Breast epithelium (tissue), 4 donors: Measurements from ENCODE around the gene CADPS2. TPM values are rescaled to one million over a fixed set of nuclear protein-coding genes. Genes with fewer than 3 reads are reported as not detected.

ENCODE experiments used
- DNase-seq, 2 donors: peaks; one replicate each; pipeline ENCODE4 v3.0.0-alpha.2; 2019; ENCODE audit warnings: low spot score in 2 of 2
- H3K27ac ChIP-seq, 2 donors: fragments of 200-600 bp; sonication (generic) in 1 of 2; one replicate each; pipeline ENCODE4 v1.5.1; 2016 to 2019; ENCODE audit warnings: mild to moderate bottlenecking in 1 of 2
- H3K27me3 ChIP-seq, 2 donors: fragments of 200-600 bp; sonication (generic) in 1 of 2; one replicate each; pipeline versions ENCODE4 v1.5.1 to v1.6.0; 2017 to 2019; ENCODE audit warnings: control low read depth in 1 of 2, mild to moderate bottlenecking in 1 of 2
- H3K36me3 ChIP-seq: fragments of 200-600 bp; one replicate; pipeline ENCODE4 v1.5.1; 2019
- H3K4me1 ChIP-seq, 2 donors: fragments of 200-600 bp; sonication (generic); one replicate each; pipeline ENCODE4 v1.5.1; 2016 to 2019; ENCODE audit warnings: control low read depth in 1 of 2
- H3K4me3 ChIP-seq, 3 donors: fragments of 200-600 bp; sonication (generic); 1 replicate in 2 of 3; 2 replicates in 1 of 3; pipeline ENCODE4 v1.5.1; 2016 to 2019; ENCODE audit warnings: mild to moderate bottlenecking in 3 of 3, moderate library complexity in 2 of 3
- H3K9me3 ChIP-seq, 2 donors: fragments of 200-600 bp; sonication (generic) in 1 of 2; one replicate each; pipeline ENCODE4 v1.5.1; 2016 to 2019; ENCODE audit warnings: control low read depth in 1 of 2
- CTCF ChIP-seq, 3 donors: fragments of 450-650 bp; IDR thresholded peaks; one replicate each; pipeline ENCODE4 v1.5.1; 2016 to 2017; ENCODE audit warnings: antibody characterized with exemption in 3 of 3, mild to moderate bottlenecking in 3 of 3, moderate library complexity in 3 of 3
- POLR2A ChIP-seq: fragments of 450-650 bp; IDR thresholded peaks from one replicate; pipeline ENCODE4 v1.6.1; 2016; ENCODE audit warnings: antibody characterized with exemption, mild to moderate bottlenecking, moderate library complexity
- POLR2AphosphoS5 ChIP-seq, 3 donors: sonication (generic); formaldehyde crosslinking; IDR thresholded peaks; one replicate each; pipeline ENCODE4 v1.6.1; 2017; ENCODE audit warnings: antibody characterized with exemption in 3 of 3
- intact Hi-C: fragments of 100-400 bp; cut with DNase I; formaldehyde crosslinking; loops from one replicate; pipeline ENCODE4 v1.15.1; 2023; ENCODE audit warnings: low total_unique reads
- total RNA-seq, 3 donors: library from RNA; depleted of rRNA; stranded (reverse); fragments of >200 nt; gene quantifications; one replicate each; pipeline ENCODE4 v1.1.0, GENCODE V29; 2016

CADPS2 gene
- total RNA-seq, 3 donors from 2014 or later = 12.3 to 67.5 (median 66.5) TPM

GRCh38 chr7:122300956-122301833, 585.1 kb downstream of the CADPS2 start:
- no peak overlapping the region for H3K4me3 ChIP-seq
- peaks cover 12 to 88% of the 10 kb centered on the region in 2 donors for H3K27me3 ChIP-seq
- DNase-seq = no peak
- TF ChIP-seq POLR2AphosphoS5 (IDR thresholded peaks at IDR 0.05) = no peak
- no peak for TF ChIP-seq CTCF (IDR thresholded peaks at IDR 0.05)
- TF ChIP-seq POLR2A = no peak
- H3K36me3 ChIP-seq = no peaks in the 10 kb centered on the region
- H3K9me3 ChIP-seq = no peaks in the 10 kb centered on the region
- peaks cover 7 to 18% of the 10 kb centered on the region in 2 donors for H3K4me1 ChIP-seq
- H3K27ac ChIP-seq = no peak overlapping the region
- intact Hi-C loops = no loop called here

GRCh38 chr7:122300211-122300932, 585.9 kb downstream of the CADPS2 start:
- Histone ChIP-seq H3K27ac (no peak overlapping the region), H3K4me1 (peaks cover 2 to 9% of the 10 kb centered on the region in 2 donors), H3K9me3 (no peaks in the 10 kb centered on the region), H3K4me3 (peak overlapping the region in 1 of 3 donors; percentile 44), H3K36me3 (no peaks in the 10 kb centered on the region), H3K27me3 (peaks cover 9 to 83% of the 10 kb centered on the region in 2 donors)
- intact Hi-C loops = no loop called here
- no peak for DNase-seq
- TF ChIP-seq CTCF (IDR thresholded peaks at IDR 0.05) = no peak
- TF ChIP-seq POLR2A = no peak
- no peak for TF ChIP-seq POLR2AphosphoS5 (IDR thresholded peaks at IDR 0.05)

GRCh38 chr7:122299624-122300210, 586.5 kb downstream of the CADPS2 start:
- no peak for TF ChIP-seq POLR2AphosphoS5 (IDR thresholded peaks at IDR 0.05)
- TF ChIP-seq CTCF (IDR thresholded peaks at IDR 0.05) = no peak
- no peak for TF ChIP-seq POLR2A
- intact Hi-C loops = no loop called here
- no peak for DNase-seq
- H3K9me3 ChIP-seq = no peaks in the 10 kb centered on the region
- H3K4me3 ChIP-seq = peak overlapping the region in 1 of 3 donors; percentile 44
- no peak overlapping the region for H3K27ac ChIP-seq
- H3K27me3 ChIP-seq = peaks cover 9 to 81% of the 10 kb centered on the region in 2 donors
- H3K4me1 ChIP-seq = peaks cover 0 to 3% of the 10 kb centered on the region in 2 donors
- no peaks in the 10 kb centered on the region for H3K36me3 ChIP-seq

GRCh38 chr7:122298618-122299017, 587.6 kb downstream of the CADPS2 start:
- Histone ChIP-seq H3K4me3 (no peak overlapping the region), H3K36me3 (no peaks in the 10 kb centered on the region), H3K27ac (no peak overlapping the region), H3K27me3 (peaks cover 4 to 70% of the 10 kb centered on the region in 2 donors), H3K4me1 (no peaks in the 10 kb centered on the region), H3K9me3 (no peaks in the 10 kb centered on the region)
- TF ChIP-seq POLR2A (no peak), CTCF (IDR thresholded peaks at IDR 0.05) (no peak), POLR2AphosphoS5 (IDR thresholded peaks at IDR 0.05) (no peak)
- no peak for DNase-seq
- intact Hi-C loops = no loop called here
